GM21717 (cell line): Measurements from ENCODE around the gene PDE10A.

ENCODE experiments used
- ATAC-seq: cut with Tn5 transposase; IDR thresholded peaks from one replicate; pipeline ENCODE4 v1.9.1; 2021; ENCODE audit warnings: mild to moderate bottlenecking, moderate library complexity; ENCODE audit not compliant: unreplicated experiment

The PDE10A gene

DNA sequence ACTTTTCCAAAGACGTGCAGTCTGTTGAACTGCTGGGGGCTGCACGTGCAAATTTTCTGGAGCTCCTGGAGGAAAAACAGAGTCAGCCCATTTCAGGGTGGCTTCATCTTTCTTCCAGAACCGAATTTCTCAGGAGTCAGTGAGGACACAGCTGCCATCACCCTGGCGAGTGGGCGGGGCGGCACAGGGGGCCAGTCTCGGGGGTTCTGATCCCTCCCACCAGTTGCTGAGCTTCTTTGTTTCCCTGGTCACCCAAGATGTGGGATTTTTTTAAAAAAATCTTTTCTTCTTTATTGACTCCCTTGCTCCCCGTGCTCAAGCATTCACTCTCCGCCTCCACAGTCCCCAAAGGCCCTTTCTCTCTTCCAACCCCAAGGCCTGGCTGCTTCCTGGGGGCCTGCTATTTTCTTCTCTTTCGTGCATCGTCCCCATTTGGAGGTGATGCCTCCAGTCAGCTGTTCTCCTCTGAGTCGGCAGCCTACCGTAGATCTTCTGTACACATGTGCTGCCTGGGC lies 362.6 kb downstream of the PDE10A start:
- ATAC-seq, result no peak

- ATAC-seq, result no peak
Observed at GRCh38 chr6:165298875-165299274, 364.2 kb downstream of the PDE10A start.

- ATAC-seq, result no peak
Observed at GRCh38 chr6:165298402-165298801, 364.6 kb downstream of the PDE10A start.

- no peak for ATAC-seq
Observed at GRCh38 chr6:165292657-165293056, 370.4 kb downstream of the PDE10A start.
